Hepatocyte (in vitro differentiated cells): ENCODE measurements around the gene ARHGAP21. TPM values are rescaled to one million over a fixed set of nuclear protein-coding genes. Genes with fewer than 3 reads are reported as not detected.

Experiments
- DNase-seq: peaks from one replicate; pipeline ENCODE4 v3.0.0-alpha.2; 2016; ENCODE audit warnings: low spot score
- H2AFZ ChIP-seq: fragments of 200-600 bp; sonication (generic); 2 replicates; pipeline ENCODE4 v1.6.0; 2016; ENCODE audit warnings: antibody characterized with exemption, mild to moderate bottlenecking
- H3K27ac ChIP-seq: fragments of 200-600 bp; sonication (generic); 2 replicates; pipeline ENCODE4 v1.5.1; 2016; ENCODE audit warnings: mild to moderate bottlenecking
- H3K27me3 ChIP-seq: fragments of 200-600 bp; sonication (generic); 2 replicates; pipeline ENCODE4 v1.6.1; 2016
- H3K36me3 ChIP-seq: fragments of 200-600 bp; sonication (generic); replicated peaks from 2 replicates; pipeline ENCODE4 v1.5.1; 2016; ENCODE audit warnings: low read depth; ENCODE audit not compliant: insufficient read depth
- H3K4me1 ChIP-seq: fragments of 200-600 bp; sonication (generic); 2 replicates; pipeline ENCODE4 v1.5.1; 2016; ENCODE audit warnings: mild to moderate bottlenecking, moderate library complexity; ENCODE audit not compliant: insufficient read depth
- H3K4me2 ChIP-seq: fragments of 200-600 bp; sonication (generic); 2 replicates; pipeline ENCODE4 v1.6.0; 2016
- H3K4me3 ChIP-seq: fragments of 200-600 bp; sonication (generic); 2 replicates; pipeline ENCODE4 v1.5.1; 2016; ENCODE audit warnings: mild to moderate bottlenecking
- H3K79me2 ChIP-seq: fragments of 200-600 bp; sonication (generic); 2 replicates; pipeline ENCODE4 v1.6.0; 2017; ENCODE audit warnings: mild to moderate bottlenecking
- H3K9me2 ChIP-seq: fragments of 200-600 bp; sonication (generic); replicated peaks from 2 replicates; pipeline ENCODE4 v1.6.0; 2017; ENCODE audit warnings: mild to moderate bottlenecking; ENCODE audit not compliant: insufficient read depth
- H3K9me3 ChIP-seq: fragments of 200-600 bp; sonication (generic); 2 replicates; pipeline ENCODE4 v1.5.1; 2016; ENCODE audit warnings: low read depth, mild to moderate bottlenecking
- H4K20me1 ChIP-seq: fragments of 200-600 bp; sonication (generic); 2 replicates; pipeline ENCODE4 v1.6.0; 2016; ENCODE audit warnings: mild to moderate bottlenecking; ENCODE audit not compliant: insufficient read depth, poor library complexity, severe bottlenecking
- EZH2 ChIP-seq: fragments of 200-600 bp; sonication (generic); IDR thresholded peaks from 2 replicates; pipeline ENCODE4 v1.6.1; 2016; ENCODE audit warnings: antibody characterized with exemption, mild to moderate bottlenecking, borderline replicate concordance
- EZH2phosphoT487 ChIP-seq: fragments of 200-600 bp; sonication (generic); IDR thresholded peaks from one replicate; pipeline ENCODE4 v1.6.1; 2018; ENCODE audit warnings: antibody characterized with exemption, mild to moderate bottlenecking, low read depth, moderate library complexity; ENCODE audit not compliant: unreplicated experiment, severe bottlenecking
- WGBS: methylation state at CpG from one replicate; pipeline ENCODE4 v1.1.6; 2016; ENCODE audit warnings: low lambda C conversion rate; ENCODE audit errors: missing lambda C conversion rate; 5-methylcytosine and 5-hydroxymethylcytosine counted together
- polyA plus RNA-seq: library from polyadenylated mRNA; unstranded; fragments of >200 nt; fragmentation: Nextera tagmentation; extraction: Ambion mirVana; gene quantifications from 2 replicates; pipeline ENCODE4 v1.2.1, GENCODE V29; 2016
- total RNA-seq: library from RNA; depleted of rRNA; stranded (reverse); fragments of >200 nt; gene quantifications from 2 replicates; pipeline ENCODE4 v1.2.3, GENCODE V29; 2014
- TF ChIP-seq, protein P1 (sequence below): fragments of 200-600 bp; sonication (generic); IDR thresholded peaks from 2 replicates; pipeline ENCODE4 v1.5.1; 2016; ENCODE audit warnings: antibody characterized with exemption, mild to moderate bottlenecking; ENCODE audit not compliant: poor library complexity

ARHGAP21 gene
- total and polyA plus RNA-seq, 2 experiments from 2014 or later = 15.1 to 70.2 TPM

GRCh38 chr10:24690961-24691512 is 32.6 kb downstream of the ARHGAP21 start:
- no peak overlapping the region for H3K27ac ChIP-seq
- 85% methylated on average over 4 of the region's 4 CpGs for WGBS
- no peaks in the 10 kb centered on the region for H3K4me1 ChIP-seq
- H3K79me2 ChIP-seq = peaks cover 96% of the 10 kb centered on the region
- no peaks in the 10 kb centered on the region for H3K36me3 ChIP-seq
- H3K9me2 ChIP-seq = no peaks in the 10 kb centered on the region
- H3K9me3 ChIP-seq = no peaks in the 10 kb centered on the region
- peaks cover 22% of the 10 kb centered on the region for H4K20me1 ChIP-seq
- DNase-seq = no peak
- no peak overlapping the region for H2AFZ ChIP-seq
- no peak overlapping the region for H3K4me2 ChIP-seq
- TF ChIP-seq, protein P1, sequence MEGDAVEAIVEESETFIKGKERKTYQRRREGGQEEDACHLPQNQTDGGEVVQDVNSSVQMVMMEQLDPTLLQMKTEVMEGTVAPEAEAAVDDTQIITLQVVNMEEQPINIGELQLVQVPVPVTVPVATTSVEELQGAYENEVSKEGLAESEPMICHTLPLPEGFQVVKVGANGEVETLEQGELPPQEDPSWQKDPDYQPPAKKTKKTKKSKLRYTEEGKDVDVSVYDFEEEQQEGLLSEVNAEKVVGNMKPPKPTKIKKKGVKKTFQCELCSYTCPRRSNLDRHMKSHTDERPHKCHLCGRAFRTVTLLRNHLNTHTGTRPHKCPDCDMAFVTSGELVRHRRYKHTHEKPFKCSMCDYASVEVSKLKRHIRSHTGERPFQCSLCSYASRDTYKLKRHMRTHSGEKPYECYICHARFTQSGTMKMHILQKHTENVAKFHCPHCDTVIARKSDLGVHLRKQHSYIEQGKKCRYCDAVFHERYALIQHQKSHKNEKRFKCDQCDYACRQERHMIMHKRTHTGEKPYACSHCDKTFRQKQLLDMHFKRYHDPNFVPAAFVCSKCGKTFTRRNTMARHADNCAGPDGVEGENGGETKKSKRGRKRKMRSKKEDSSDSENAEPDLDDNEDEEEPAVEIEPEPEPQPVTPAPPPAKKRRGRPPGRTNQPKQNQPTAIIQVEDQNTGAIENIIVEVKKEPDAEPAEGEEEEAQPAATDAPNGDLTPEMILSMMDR = no peak
- TF ChIP-seq EZH2 = no peak
- no peak for TF ChIP-seq EZH2phosphoT487
- no peak overlapping the region for H3K4me3 ChIP-seq
- H3K27me3 ChIP-seq = no peaks in the 10 kb centered on the region

GRCh38 chr10:24685958-24686540 is 37.6 kb downstream of the ARHGAP21 start:
- peaks cover 87% of the 10 kb centered on the region for H3K79me2 ChIP-seq
- H4K20me1 ChIP-seq = no peaks in the 10 kb centered on the region

DNA sequence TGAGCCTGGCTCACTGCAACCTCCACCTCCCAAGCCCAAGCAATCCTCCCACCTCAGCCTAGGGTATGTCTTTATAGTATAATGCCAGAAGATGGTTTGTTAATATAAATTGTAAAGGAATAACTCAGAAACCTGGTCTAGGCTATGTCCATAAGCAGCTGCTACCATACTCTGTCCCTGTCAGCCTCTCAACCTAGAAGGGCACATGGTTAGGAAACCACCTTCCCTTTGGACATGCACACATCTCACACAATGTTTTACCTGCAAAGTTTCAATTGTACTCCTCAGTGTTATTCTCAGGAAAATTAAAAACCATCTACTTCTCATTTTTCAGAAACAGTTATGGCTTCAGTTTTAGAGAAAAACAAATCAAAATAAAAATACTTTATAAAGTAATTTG is 40.1 kb downstream of the ARHGAP21 start:
- H3K4me2 ChIP-seq = no peak overlapping the region
- no peak overlapping the region for H3K4me3 ChIP-seq
- TF ChIP-seq EZH2phosphoT487 (no peak), EZH2 (no peak)
- TF ChIP-seq, protein P1 = no peak
- H3K27me3 ChIP-seq = no peaks in the 10 kb centered on the region
- no peaks in the 10 kb centered on the region for H3K9me3 ChIP-seq
- no peak overlapping the region for H2AFZ ChIP-seq
- peaks cover 11% of the 10 kb centered on the region for H3K4me1 ChIP-seq
- no peak overlapping the region for H3K27ac ChIP-seq
- no peaks in the 10 kb centered on the region for H4K20me1 ChIP-seq
- peaks cover 80% of the 10 kb centered on the region for H3K79me2 ChIP-seq
- DNase-seq = no peak
- no peaks in the 10 kb centered on the region for H3K9me2 ChIP-seq
- H3K36me3 ChIP-seq = no peaks in the 10 kb centered on the region

More at GRCh38 chr10:24685958-24686540, 37.6 kb downstream of the ARHGAP21 start:
- Histone ChIP-seq H3K4me2 (no peak overlapping the region), H3K9me3 (no peaks in the 10 kb centered on the region), H2AFZ (no peak overlapping the region), H3K27ac (no peak overlapping the region), H3K27me3 (no peaks in the 10 kb centered on the region), H3K36me3 (no peaks in the 10 kb centered on the region), H3K9me2 (no peaks in the 10 kb centered on the region), H3K4me3 (no peak overlapping the region), H3K4me1 (no peaks in the 10 kb centered on the region)
- TF ChIP-seq, protein P1 = no peak
- no peak for TF ChIP-seq EZH2
- no peak for TF ChIP-seq EZH2phosphoT487
- WGBS = 62% methylated on average over 4 of the region's 4 CpGs
- no peak for DNase-seq
